Activated T-helper 2 cell treated with anti-CD3 and anti-CD28 coated beads, Interferon-gamma antibody, Interleukin-2, Interleukin-4, amounts not matched to agents 10 μg/mL and 5 μg/mL and 100 μg/mL, durations not matched to agents 14 hours and 24 hours and 36 hours (primary cell): ENCODE results near the gene NUP93. TPM values are rescaled to one million over a fixed set of nuclear protein-coding genes. Genes with fewer than 3 reads are reported as not detected.
A peak's percentile ranks its signal among the peaks of the same experiment; 100 is the strongest.

Experiments
- DNase-seq: peaks from one replicate; pipeline ENCODE4 v3.0.0; 2021; ENCODE audit warnings: low spot score
- H3K27ac Mint-ChIP-seq: one replicate; pipeline ENCODE4 v1.8.0; 2021; ENCODE audit warnings: mixed read lengths
- H3K27me3 Mint-ChIP-seq: one replicate; pipeline ENCODE4 v1.8.0; 2021; ENCODE audit warnings: low read depth, mixed read lengths
- H3K36me3 Mint-ChIP-seq: one replicate; pipeline ENCODE4 v1.8.0; 2021; ENCODE audit warnings: low read depth, mixed read lengths
- H3K4me1 Mint-ChIP-seq: one replicate; pipeline ENCODE4 v1.8.0; 2021; ENCODE audit warnings: low read depth, mixed read lengths
- H3K4me3 Mint-ChIP-seq: one replicate; pipeline ENCODE4 v1.8.0; 2021; ENCODE audit warnings: low read depth, mild to moderate bottlenecking, moderate library complexity, mixed read lengths
- H3K9me3 Mint-ChIP-seq: one replicate; pipeline ENCODE4 v1.8.0; 2021; ENCODE audit warnings: mixed read lengths
- intact Hi-C: fragments of 100-400 bp; cut with micrococcal nuclease; formaldehyde crosslinking; loops from one replicate; pipeline ENCODE4 v1.15.1; 2023
- total RNA-seq: library from RNA; stranded (reverse); gene quantifications from 2 replicates; pipeline ENCODE4 v1.2.3, GENCODE V29; 2022

The NUP93 gene
- 145 and 149 TPM in 2 replicates for total RNA-seq

- intact Hi-C loops = loop anchor here (2.0 to 10.0 kb wide), 3 partner anchors 27 to 205 kb away; partner anchors contain the start of gene HERPUD1
- Mint-ChIP-seq H3K9me3 (no peaks in the 10 kb centered on the region), H3K36me3 (no peaks in the 10 kb centered on the region), H3K4me3 (no peak within 1 kb of the TSS), H3K27me3 (no peaks in the 10 kb centered on the region), H3K4me1 (peaks cover 17% of the 10 kb centered on the region), H3K27ac (peak within 1 kb of the TSS; percentile 83)
- peak; percentile 88 for DNase-seq
Observed at GRCh38 chr16:56729735-56730662, at the start of gene NUP93. NUP93 (plus strand) TSS chr16:56730129; CDS start chr16:56748248, 18,119 bp downstream.

DNA sequence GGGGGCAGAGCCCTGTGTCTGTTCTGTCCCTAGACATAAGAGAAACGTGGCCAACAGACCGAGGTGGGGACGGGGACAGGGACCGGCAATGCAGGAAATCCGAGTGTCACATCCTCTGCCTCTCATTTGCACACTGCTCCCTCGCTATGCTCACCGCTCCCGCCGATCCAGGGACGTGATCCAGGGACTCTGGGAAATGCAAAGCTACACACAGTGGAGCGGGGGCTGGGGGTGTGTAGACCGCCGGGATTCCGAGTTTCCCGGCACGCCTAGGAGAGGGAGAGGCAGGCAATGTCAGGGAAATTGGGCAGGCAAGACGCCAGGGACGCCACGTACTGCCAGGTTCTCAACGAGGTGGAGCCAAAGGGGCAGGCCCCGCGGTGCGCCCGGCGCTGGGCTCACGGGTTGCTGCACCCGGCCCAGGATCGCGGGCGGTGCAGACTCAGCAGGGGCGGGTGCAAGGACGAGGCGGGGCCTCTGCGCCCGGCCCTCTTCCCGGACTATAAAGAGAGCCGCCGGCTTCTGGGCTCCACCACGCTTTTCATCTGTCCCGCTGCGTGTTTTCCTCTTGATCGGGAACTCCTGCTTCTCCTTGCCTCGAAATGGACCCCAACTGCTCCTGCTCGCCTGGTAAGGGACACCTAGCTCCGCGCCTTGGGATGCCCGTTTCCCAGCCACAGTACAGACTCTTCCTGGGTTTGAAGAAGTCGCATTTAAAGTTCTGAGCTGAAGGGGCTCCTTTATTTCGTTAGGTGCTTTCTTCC, 47.8 kb upstream of the NUP93 start, which contains the start of gene MT1X:
MT1X (plus strand) TSS at position 532 of the 764 bp plus-strand sequence; CDS start at position 603, 71 bp downstream.
- intact Hi-C loops = loop anchor here (1.0 to 5.0 kb wide), 5 partner anchors 13 to 230 kb away; partner anchors contain the start of genes MT1G, MT1H, MT2A and NUDT21

GRCh38 chr16:56682703-56683397, 47.1 kb upstream of the NUP93 start:
- H3K27ac Mint-ChIP-seq = peak overlapping the region; percentile 84
- H3K36me3 Mint-ChIP-seq = peaks cover 4% of the 10 kb centered on the region
- no peak for DNase-seq
- H3K4me3 Mint-ChIP-seq = peak overlapping the region; percentile 94
- peaks cover 24% of the 10 kb centered on the region for H3K4me1 Mint-ChIP-seq
- H3K9me3 Mint-ChIP-seq = no peaks in the 10 kb centered on the region
- H3K27me3 Mint-ChIP-seq = no peaks in the 10 kb centered on the region
- intact Hi-C loops = loop anchor here (1.0 to 5.0 kb wide), 5 partner anchors 14 to 231 kb away; partner anchors contain the start of genes MT1G, MT1H, MT2A and NUDT21

More for the DNA sequence above, 47.8 kb upstream of the NUP93 start, which contains the start of gene MT1X:
- H3K9me3 Mint-ChIP-seq = no peaks in the 10 kb centered on the region
- DNase-seq = peak; percentile 83
- peaks cover 4% of the 10 kb centered on the region for H3K36me3 Mint-ChIP-seq
- peaks cover 24% of the 10 kb centered on the region for H3K4me1 Mint-ChIP-seq
- no peaks in the 10 kb centered on the region for H3K27me3 Mint-ChIP-seq
- H3K4me3 Mint-ChIP-seq = peak within 1 kb of the TSS; percentile 94
- peak within 1 kb of the TSS; percentile 84 for H3K27ac Mint-ChIP-seq

DNA sequence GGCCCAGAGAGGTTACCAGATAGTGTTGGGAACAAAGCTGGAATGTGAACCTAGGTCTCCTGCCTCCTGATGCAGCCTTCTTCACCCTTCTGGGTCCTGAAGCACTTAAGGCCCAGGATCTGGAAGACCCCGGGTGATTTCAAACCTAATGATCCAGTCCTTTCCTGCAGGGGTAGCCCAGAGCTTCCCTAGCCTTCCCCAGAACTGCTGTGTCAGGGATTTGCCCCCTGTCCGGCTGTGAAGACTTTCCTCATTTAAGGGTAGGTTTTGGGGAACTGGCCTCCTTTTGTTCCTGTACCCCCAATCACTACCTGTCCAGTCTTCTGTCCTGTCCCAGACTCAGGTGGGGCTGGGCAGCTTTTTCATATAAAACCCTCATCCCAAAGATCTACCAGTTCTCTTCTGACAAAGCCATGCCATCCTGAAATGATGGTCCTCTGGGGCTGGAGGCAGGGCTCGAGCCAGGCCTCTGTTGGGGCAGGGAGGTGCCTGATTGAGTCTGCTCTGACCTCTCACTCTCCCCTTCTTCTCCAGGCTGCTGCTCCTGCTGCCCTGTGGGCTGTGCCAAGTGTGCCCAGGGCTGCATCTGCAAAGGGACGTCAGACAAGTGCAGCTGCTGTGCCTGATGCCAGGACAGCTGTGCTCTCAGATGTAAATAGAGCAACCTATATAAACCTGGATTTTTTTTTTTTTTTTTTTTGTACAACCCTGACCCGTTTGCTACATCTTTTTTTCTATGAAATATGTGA, 46.3 kb upstream of the NUP93 start:
- DNase-seq = no peak
- Mint-ChIP-seq H3K27ac (no peak overlapping the region), H3K4me3 (peak overlapping the region; percentile 94), H3K36me3 (peaks cover 4% of the 10 kb centered on the region), H3K27me3 (no peaks in the 10 kb centered on the region), H3K4me1 (peaks cover 24% of the 10 kb centered on the region), H3K9me3 (no peaks in the 10 kb centered on the region)
- intact Hi-C loops = loop anchor here (2.0 to 5.0 kb wide), 4 partner anchors 15 to 231 kb away; partner anchors contain the start of genes MT1G, MT1H, NUDT21 and OGFOD1

DNA sequence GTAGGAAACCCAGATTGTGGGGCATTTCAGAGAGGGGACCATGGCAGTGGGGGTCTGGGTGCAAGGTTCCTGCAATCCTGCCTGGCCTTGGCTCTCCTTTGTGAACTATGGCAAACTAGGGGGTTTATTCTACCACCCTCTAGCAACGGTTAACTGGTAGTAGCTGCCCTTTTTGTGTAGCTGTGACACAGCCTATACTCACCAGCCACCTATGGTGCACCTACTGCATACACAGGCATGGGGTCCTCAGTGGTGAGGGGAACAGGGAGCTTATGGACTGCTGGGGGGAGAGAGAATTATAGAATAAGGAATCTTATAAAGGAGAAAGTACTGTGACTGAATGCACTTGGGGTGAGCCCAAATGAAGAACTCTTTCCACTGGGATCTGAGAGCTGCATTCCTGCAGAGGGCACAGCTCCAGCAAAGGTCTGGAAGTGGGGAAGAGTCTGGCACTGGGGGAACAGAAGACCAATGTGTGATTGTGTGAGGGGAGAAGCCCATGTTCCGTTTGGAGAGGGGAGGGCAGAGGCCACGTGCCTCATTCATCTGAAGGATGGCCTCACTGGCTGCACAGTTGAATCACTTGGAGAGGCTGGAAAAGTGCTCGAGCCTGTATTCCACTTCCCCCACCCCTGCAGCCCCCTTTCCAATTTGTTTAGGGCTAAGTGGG, 45.5 kb upstream of the NUP93 start:
- DNase-seq = no peak
- H3K27ac Mint-ChIP-seq = no peak overlapping the region
- no peaks in the 10 kb centered on the region for H3K9me3 Mint-ChIP-seq
- H3K27me3 Mint-ChIP-seq = peaks cover 3% of the 10 kb centered on the region
- H3K4me1 Mint-ChIP-seq = peaks cover 24% of the 10 kb centered on the region
- intact Hi-C loops = loop anchor here (5.0 kb wide), 2 partner anchors 42 to 232 kb away; partner anchors contain the start of genes NUDT21 and OGFOD1
- peaks cover 4% of the 10 kb centered on the region for H3K36me3 Mint-ChIP-seq
- H3K4me3 Mint-ChIP-seq = peak overlapping the region; percentile 94

- Mint-ChIP-seq H3K27ac (no peak overlapping the region), H3K36me3 (peaks cover 4% of the 10 kb centered on the region), H3K4me1 (peaks cover 21% of the 10 kb centered on the region), H3K4me3 (no peak overlapping the region), H3K9me3 (no peaks in the 10 kb centered on the region), H3K27me3 (peaks cover 3% of the 10 kb centered on the region)
- no peak for DNase-seq
- intact Hi-C loops = loop anchor here (5.0 kb wide), 2 partner anchors 43 to 233 kb away; partner anchors contain the start of genes NUDT21 and OGFOD1
Observed at GRCh38 chr16:56684926-56685590, 44.9 kb upstream of the NUP93 start.

GRCh38 chr16:56686758-56687157, 43.2 kb upstream of the NUP93 start:
- Mint-ChIP-seq H3K27ac (no peak overlapping the region), H3K36me3 (peaks cover 4% of the 10 kb centered on the region), H3K4me3 (no peak overlapping the region), H3K27me3 (peaks cover 3% of the 10 kb centered on the region), H3K4me1 (peaks cover 16% of the 10 kb centered on the region), H3K9me3 (no peaks in the 10 kb centered on the region)
- intact Hi-C loops = no loop called here
- DNase-seq = no peak

DNA sequence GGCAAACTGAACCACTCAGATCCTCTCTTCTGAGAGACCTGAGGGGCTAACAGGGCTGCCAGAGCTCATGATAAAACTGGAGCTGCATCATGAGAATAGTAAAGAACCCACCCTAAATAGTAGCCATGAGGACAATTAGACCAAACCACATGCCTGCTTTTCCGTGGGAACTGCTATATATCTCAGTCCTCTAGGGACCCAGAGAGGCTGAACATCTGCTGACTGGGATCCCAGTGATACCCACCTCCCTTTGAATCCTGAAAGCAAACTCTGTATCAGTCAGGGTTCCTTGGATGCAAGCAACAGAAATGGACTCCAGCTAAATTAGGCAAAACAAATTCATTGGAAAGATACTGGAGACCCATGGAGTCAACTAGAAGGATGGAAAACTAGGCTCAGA, 41.2 kb upstream of the NUP93 start:
- Mint-ChIP-seq H3K4me3 (no peak overlapping the region), H3K27me3 (peaks cover 3% of the 10 kb centered on the region), H3K36me3 (peaks cover 4% of the 10 kb centered on the region), H3K9me3 (no peaks in the 10 kb centered on the region), H3K4me1 (peaks cover 3% of the 10 kb centered on the region), H3K27ac (no peak overlapping the region)
- DNase-seq = no peak
- intact Hi-C loops = no loop called here

- Mint-ChIP-seq H3K4me3 (no peak overlapping the region), H3K4me1 (no peaks in the 10 kb centered on the region), H3K9me3 (no peaks in the 10 kb centered on the region), H3K27ac (no peak overlapping the region), H3K27me3 (peaks cover 3% of the 10 kb centered on the region), H3K36me3 (peaks cover 4% of the 10 kb centered on the region)
- no peak for DNase-seq
- intact Hi-C loops = no loop called here
Observed at GRCh38 chr16:56689171-56689570, 40.8 kb upstream of the NUP93 start.

GRCh38 chr16:56690420-56691122, 39.4 kb upstream of the NUP93 start:
- no peak for DNase-seq
- H3K9me3 Mint-ChIP-seq = no peaks in the 10 kb centered on the region
- no peaks in the 10 kb centered on the region for H3K4me1 Mint-ChIP-seq
- H3K4me3 Mint-ChIP-seq = no peak overlapping the region
- peaks cover 4% of the 10 kb centered on the region for H3K36me3 Mint-ChIP-seq
- no peak overlapping the region for H3K27ac Mint-ChIP-seq
- intact Hi-C loops = no loop called here
- peaks cover 3% of the 10 kb centered on the region for H3K27me3 Mint-ChIP-seq
